C4-2B (cell line): ENCODE results near the gene NR1I2.

Experiments used
- CTCF ChIP-seq: fragments of 450-650 bp; conservative IDR thresholded peaks from 2 replicates; pipeline ENCODE4 v1.5.1; 2017; ENCODE audit warnings: mild to moderate bottlenecking
- ZFX ChIP-seq: fragments of 450-650 bp; IDR thresholded peaks from 2 replicates; pipeline ENCODE4 v1.6.1; 2017

- TF ChIP-seq CTCF (no peak; the same call in 1 of the 2 replicates), ZFX (no peak)
Measured at GRCh38 chr3:119776304-119776703, 5.6 kb upstream of the NR1I2 start.
